Activated naive CD4-positive, alpha-beta T cell treated with anti-CD3 and anti-CD28 coated beads for 36 hours (primary cell): Measurements from ENCODE around the gene GPRIN2. TPM values are rescaled to one million over a fixed set of nuclear protein-coding genes. Genes with fewer than 3 reads are reported as not detected.
"Not testable (repeated sequence)": the region's sequence is repeated elsewhere in the genome, so short reads cannot be mapped to it uniquely, and the experiment has no call there.

Experiments used
- CTCF ChIA-PET: fragments of 350-600 bp; sonication (Branson Sonifier 250); formaldehyde crosslinking; loops from one replicate; lab custom pipeline; 2021; ENCODE audit warnings: antibody characterized with exemption; lab: Charles Lee
- DNase-seq: peaks from one replicate; pipeline ENCODE4 v3.0.0-alpha.2; 2020
- H3K27ac Mint-ChIP-seq: one replicate; pipeline ENCODE4 v1.8.0; 2021; ENCODE audit warnings: mild to moderate bottlenecking, mixed read lengths
- H3K27me3 Mint-ChIP-seq: one replicate; pipeline ENCODE4 v1.8.0; 2021; ENCODE audit warnings: low read depth, mixed read lengths
- H3K36me3 Mint-ChIP-seq: one replicate; pipeline ENCODE4 v1.8.0; 2021; ENCODE audit warnings: low read depth, mixed read lengths
- H3K4me1 Mint-ChIP-seq: one replicate; pipeline ENCODE4 v1.8.0; 2021; ENCODE audit warnings: low read depth, mixed read lengths
- H3K4me3 Mint-ChIP-seq: one replicate; pipeline ENCODE4 v1.8.0; 2021; ENCODE audit warnings: mild to moderate bottlenecking, moderate library complexity, mixed read lengths
- H3K9me3 Mint-ChIP-seq: one replicate; pipeline ENCODE4 v1.8.0; 2021; ENCODE audit warnings: mixed read lengths
- intact Hi-C: fragments of 100-400 bp; cut with micrococcal nuclease; formaldehyde crosslinking; loops from one replicate; pipeline ENCODE4 v1.15.1; 2023
- total RNA-seq, 2 experiments: library from RNA; stranded (reverse); gene quantifications; one replicate each; pipeline ENCODE4 v1.2.3, GENCODE V29; 2021

Gene GPRIN2
- not detected for total RNA-seq

DNA sequence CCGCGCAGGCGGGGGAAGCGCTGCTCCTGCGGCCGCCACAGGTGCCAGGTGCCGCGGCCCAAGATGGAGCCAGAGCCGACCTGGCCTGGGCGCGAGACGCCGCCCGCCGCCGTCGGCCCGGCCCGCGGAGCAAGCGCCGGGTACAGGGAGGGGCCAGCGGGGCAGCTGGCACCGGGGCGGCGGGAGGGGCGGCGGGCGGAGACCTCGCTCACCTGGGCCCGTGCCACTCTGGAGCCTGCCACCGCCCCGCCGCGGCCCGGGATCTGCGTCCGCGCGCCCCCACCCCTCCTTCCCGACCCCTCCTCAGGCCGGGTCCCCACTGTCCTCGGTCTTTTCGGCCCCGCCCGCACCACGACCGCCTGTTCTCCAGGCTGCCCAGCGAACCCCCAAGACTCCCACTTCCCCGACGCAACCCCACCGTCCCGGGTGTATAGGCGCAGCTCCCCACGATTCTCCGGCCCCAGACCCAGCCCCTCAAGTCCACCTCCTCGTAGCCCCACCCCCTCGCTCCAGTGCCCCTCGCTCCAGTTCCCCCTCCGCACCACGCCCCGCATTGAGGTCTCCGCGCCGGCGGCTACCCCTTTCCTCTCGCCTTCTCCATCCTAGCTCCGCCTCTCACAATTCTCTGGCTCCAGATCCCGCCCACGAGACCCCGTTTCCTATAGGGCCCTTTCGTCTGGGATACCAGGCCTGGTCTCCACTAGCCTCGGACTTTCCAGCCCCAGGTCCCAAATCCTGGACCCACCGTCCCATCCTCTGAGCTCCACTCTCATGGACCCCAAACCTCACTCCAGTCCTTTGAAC, at the start of gene GPRIN2:
Gene GPRIN2, minus strand, starts transcription at position 144 of the 804 bp plus-strand sequence. CDS start 5,922 bp downstream, outside the sequence.
- no peak for DNase-seq
- peaks cover 10% of the 10 kb centered on the region for H3K4me1 Mint-ChIP-seq
- no peaks in the 10 kb centered on the region for H3K36me3 Mint-ChIP-seq
- intact Hi-C loops, result no loop called here
- H3K4me3 Mint-ChIP-seq, result peak within 1 kb of the TSS; percentile 60
- peaks cover 6% of the 10 kb centered on the region for H3K27me3 Mint-ChIP-seq
- CTCF ChIA-PET, result no interaction called here
- H3K9me3 Mint-ChIP-seq, result no peaks in the 10 kb centered on the region
- no peak within 1 kb of the TSS for H3K27ac Mint-ChIP-seq

GRCh38 chr10:46600516-46600915, 44.1 kb upstream of the GPRIN2 start:
- H3K9me3 Mint-ChIP-seq, result not testable (repeated sequence)

GRCh38 chr10:46597616-46598246, 41.3 kb upstream of the GPRIN2 start:
- H3K27ac Mint-ChIP-seq, H3K36me3 Mint-ChIP-seq, H3K27me3 Mint-ChIP-seq, CTCF ChIA-PET, DNase-seq, H3K9me3 Mint-ChIP-seq, intact Hi-C loops, H3K4me1 Mint-ChIP-seq: not testable (repeated sequence)
- peak overlapping the region; percentile 39 for H3K4me3 Mint-ChIP-seq

More at GRCh38 chr10:46600516-46600915, 44.1 kb upstream of the GPRIN2 start:
- H3K27me3 Mint-ChIP-seq, CTCF ChIA-PET, H3K4me3 Mint-ChIP-seq, intact Hi-C loops, H3K36me3 Mint-ChIP-seq, H3K27ac Mint-ChIP-seq, DNase-seq, H3K4me1 Mint-ChIP-seq: not testable (repeated sequence)

GRCh38 chr10:46596570-46596969, 40.1 kb upstream of the GPRIN2 start:
- CTCF ChIA-PET, DNase-seq, H3K27me3 Mint-ChIP-seq, H3K9me3 Mint-ChIP-seq, intact Hi-C loops, H3K27ac Mint-ChIP-seq, H3K4me1 Mint-ChIP-seq, H3K36me3 Mint-ChIP-seq, H3K4me3 Mint-ChIP-seq: not testable (repeated sequence)

DNA sequence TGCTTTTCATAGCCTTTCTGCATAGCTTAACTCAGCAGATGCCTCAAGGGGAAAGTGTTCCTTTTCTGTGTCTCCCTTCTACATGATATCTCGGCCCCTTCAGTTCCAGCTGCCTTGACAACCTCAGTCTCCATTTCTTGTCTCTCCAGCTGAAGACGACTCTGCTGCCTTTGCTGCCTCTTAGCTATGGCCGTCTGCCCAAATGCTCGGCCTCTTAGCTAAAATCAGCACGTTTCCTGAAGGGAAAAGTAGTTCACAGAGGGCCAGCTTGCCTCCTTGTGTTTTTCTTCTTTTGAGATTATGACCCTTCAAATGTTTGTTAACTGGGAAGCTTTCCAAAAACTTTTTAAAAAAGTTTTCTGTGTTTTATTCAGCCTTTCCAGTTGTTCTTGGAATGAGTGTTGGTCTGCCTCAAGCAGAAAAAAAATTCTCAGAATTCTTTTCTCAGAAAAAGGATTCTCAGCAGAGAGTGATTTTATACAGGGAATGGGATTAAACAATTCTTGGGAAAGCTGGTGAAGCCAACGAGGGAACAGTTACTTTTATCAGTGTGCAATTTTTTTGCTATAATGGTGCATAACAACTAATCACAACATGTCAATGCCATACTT, 38.1 kb upstream of the GPRIN2 start:
- DNase-seq, H3K9me3 Mint-ChIP-seq, intact Hi-C loops, H3K27ac Mint-ChIP-seq, CTCF ChIA-PET, H3K27me3 Mint-ChIP-seq, H3K36me3 Mint-ChIP-seq, H3K4me1 Mint-ChIP-seq, H3K4me3 Mint-ChIP-seq: not testable (repeated sequence)

- H3K4me3 Mint-ChIP-seq, H3K4me1 Mint-ChIP-seq, intact Hi-C loops, H3K36me3 Mint-ChIP-seq, DNase-seq, CTCF ChIA-PET, H3K27ac Mint-ChIP-seq, H3K27me3 Mint-ChIP-seq, H3K9me3 Mint-ChIP-seq: not testable (repeated sequence)
Observed at GRCh38 chr10:46593307-46593706, 36.8 kb upstream of the GPRIN2 start.

DNA sequence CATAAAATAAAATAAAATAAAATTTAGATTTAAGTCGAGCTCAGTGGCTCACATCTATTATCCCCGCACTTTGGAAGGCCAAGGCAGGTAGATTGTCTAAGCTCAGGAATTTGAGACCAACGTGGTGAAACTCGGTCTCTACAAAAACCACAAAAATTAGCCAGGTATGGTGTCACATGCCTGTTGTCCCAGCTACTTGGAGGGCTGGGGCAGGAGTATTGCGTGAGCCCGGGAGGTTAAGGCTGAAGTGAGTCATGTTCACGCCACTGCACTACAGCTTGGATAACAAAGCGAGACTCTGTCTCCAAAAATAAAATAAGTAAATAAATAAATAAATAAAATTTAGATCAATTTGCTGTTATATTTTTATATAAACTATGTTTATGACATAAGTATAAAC, 34.6 kb upstream of the GPRIN2 start:
- H3K36me3 Mint-ChIP-seq, H3K4me3 Mint-ChIP-seq, H3K27ac Mint-ChIP-seq, intact Hi-C loops, H3K27me3 Mint-ChIP-seq, H3K9me3 Mint-ChIP-seq, CTCF ChIA-PET, DNase-seq, H3K4me1 Mint-ChIP-seq: not testable (repeated sequence)

DNA sequence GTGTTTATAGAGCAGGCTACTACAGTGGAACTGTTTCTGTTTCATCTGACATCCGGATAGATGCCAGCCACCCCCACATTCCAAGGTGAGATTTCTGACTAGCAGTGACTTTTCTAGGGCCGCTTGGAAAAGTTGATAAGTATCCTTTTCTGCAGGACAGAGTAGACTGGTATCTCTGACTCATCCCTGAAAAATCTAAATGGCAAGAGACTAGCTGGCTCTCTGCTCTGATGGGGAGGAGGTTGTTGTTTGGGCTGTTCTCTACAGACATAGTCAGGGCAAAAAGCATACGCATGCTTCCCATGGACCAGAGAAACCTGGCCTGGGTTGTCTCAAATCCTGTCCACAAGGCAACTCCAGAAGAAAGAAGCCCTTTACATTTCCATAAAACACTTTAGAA, 33.1 kb upstream of the GPRIN2 start:
- H3K4me1 Mint-ChIP-seq, intact Hi-C loops, DNase-seq, H3K36me3 Mint-ChIP-seq, H3K27me3 Mint-ChIP-seq, H3K27ac Mint-ChIP-seq, H3K9me3 Mint-ChIP-seq, CTCF ChIA-PET, H3K4me3 Mint-ChIP-seq: not testable (repeated sequence)

- H3K4me1 Mint-ChIP-seq, H3K36me3 Mint-ChIP-seq, DNase-seq, intact Hi-C loops, CTCF ChIA-PET, H3K27me3 Mint-ChIP-seq, H3K27ac Mint-ChIP-seq, H3K9me3 Mint-ChIP-seq, H3K4me3 Mint-ChIP-seq: not testable (repeated sequence)
Observed at GRCh38 chr10:46588221-46588620, 31.8 kb upstream of the GPRIN2 start.

DNA sequence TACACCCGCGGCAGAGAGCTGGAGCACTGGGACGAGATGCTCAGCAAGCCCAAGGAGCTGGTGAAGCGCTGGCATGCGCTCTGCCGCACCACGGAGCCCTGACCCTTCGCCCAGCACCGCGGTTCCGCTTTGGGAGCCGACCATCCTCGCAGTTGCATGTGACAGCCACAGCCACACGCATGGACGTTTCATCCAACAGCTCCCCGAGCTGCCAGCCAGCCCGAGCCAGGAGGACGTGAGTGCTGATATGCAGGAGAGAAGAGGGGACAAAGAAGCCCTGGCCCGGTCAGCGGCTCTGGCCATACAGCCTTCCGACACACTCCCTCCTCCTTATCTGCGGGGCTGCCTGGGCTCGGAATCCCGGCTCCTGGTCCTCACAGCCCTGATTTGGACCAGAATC, 31.1 kb upstream of the GPRIN2 start:
- intact Hi-C loops, H3K4me3 Mint-ChIP-seq, DNase-seq, H3K27me3 Mint-ChIP-seq, H3K27ac Mint-ChIP-seq, H3K36me3 Mint-ChIP-seq, H3K4me1 Mint-ChIP-seq, H3K9me3 Mint-ChIP-seq, CTCF ChIA-PET: not testable (repeated sequence)

GRCh38 chr10:46585246-46585645, 28.8 kb upstream of the GPRIN2 start:
- H3K27me3 Mint-ChIP-seq, H3K27ac Mint-ChIP-seq, CTCF ChIA-PET, H3K36me3 Mint-ChIP-seq, intact Hi-C loops, H3K4me3 Mint-ChIP-seq, H3K4me1 Mint-ChIP-seq, DNase-seq, H3K9me3 Mint-ChIP-seq: not testable (repeated sequence)

- H3K4me1 Mint-ChIP-seq, H3K9me3 Mint-ChIP-seq, H3K27ac Mint-ChIP-seq, DNase-seq, intact Hi-C loops, H3K36me3 Mint-ChIP-seq, H3K27me3 Mint-ChIP-seq, H3K4me3 Mint-ChIP-seq, CTCF ChIA-PET: not testable (repeated sequence)
Observed at GRCh38 chr10:46584196-46584595, 27.7 kb upstream of the GPRIN2 start.

GRCh38 chr10:46582568-46582967, 26.1 kb upstream of the GPRIN2 start:
- CTCF ChIA-PET, H3K36me3 Mint-ChIP-seq, H3K9me3 Mint-ChIP-seq, H3K4me3 Mint-ChIP-seq, DNase-seq, intact Hi-C loops, H3K4me1 Mint-ChIP-seq, H3K27me3 Mint-ChIP-seq, H3K27ac Mint-ChIP-seq: not testable (repeated sequence)
